DMS153 (cell line): ENCODE results near the gene SPATA3.

Experiments used
- DNase-seq: peaks from one replicate; lab custom pipeline; 2025; lab: John Stamatoyannopoulos, UW

SPATA3 gene

DNA sequence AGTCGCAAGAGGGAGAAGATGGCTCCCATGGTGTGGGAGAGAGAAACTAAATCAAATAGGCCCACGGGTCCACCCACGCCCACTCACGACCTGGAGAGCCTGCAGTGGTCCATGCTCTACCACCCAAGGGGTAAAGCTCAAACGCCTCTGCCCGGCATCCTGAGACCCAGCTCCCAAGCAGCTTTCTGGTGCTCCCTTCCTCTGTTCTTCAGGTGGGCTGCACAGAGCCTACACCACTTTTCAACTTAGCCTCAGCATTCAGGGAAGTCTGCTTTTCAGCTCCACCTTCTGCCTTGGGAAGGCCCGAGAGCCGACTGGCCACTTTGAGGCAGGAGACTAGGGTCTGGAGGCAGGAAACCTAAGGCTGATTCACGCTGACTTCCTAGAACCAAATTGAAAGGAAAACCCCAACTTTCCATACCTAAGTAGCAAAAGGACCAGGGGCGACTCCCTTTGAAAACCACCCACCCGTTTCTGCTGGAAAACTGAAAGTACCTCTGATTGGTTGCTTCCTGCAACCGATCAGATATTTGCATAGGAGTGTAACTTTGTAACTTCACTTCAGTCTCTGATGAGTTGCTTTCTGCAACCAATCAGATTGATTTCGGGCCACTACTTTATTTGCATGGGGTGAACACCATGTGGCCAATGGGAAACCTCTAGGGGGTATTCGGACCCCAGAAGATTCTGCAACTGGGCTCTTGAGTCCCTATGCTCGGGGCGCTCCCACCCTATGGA lies 26.8 kb upstream of the SPATA3 start:
- no peak for DNase-seq

DNA sequence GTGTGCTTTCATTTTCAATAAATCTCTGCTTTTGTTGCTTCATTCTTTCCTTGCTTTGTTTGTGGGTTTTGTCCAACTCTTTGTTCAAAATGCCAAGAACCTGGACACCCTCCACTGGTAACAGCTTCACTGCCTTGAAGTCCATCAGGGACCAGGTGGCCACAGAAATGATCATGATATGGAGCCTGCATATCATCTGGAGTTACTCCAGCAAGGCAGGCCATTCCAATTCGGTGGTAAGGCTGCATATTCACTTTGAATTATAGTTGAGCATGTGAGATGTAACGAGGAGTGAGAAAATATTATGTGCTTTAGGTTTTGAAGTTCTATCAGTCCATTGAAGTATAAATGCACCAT lies 26.3 kb upstream of the SPATA3 start:
- no peak for DNase-seq

DNA sequence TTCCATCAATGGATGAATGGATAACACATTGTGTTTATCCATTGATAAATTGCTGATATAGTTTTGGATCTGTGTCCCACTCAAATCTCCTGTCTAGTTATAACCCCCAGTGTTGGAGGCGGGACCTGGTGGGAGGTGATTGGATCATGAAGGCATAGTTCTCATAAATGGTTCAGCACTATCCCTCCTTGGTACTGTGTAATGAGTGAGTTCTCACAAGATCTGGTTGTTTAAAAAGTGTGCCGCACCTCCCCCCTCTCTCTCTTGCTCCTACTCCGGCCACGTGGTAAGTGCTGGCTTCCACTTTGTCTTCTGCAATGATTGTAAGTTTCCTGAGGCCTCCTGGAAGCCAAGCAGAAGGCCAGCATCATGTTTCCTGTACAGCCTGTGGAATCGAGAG lies 23.9 kb upstream of the SPATA3 start:
- no peak for DNase-seq

DNA sequence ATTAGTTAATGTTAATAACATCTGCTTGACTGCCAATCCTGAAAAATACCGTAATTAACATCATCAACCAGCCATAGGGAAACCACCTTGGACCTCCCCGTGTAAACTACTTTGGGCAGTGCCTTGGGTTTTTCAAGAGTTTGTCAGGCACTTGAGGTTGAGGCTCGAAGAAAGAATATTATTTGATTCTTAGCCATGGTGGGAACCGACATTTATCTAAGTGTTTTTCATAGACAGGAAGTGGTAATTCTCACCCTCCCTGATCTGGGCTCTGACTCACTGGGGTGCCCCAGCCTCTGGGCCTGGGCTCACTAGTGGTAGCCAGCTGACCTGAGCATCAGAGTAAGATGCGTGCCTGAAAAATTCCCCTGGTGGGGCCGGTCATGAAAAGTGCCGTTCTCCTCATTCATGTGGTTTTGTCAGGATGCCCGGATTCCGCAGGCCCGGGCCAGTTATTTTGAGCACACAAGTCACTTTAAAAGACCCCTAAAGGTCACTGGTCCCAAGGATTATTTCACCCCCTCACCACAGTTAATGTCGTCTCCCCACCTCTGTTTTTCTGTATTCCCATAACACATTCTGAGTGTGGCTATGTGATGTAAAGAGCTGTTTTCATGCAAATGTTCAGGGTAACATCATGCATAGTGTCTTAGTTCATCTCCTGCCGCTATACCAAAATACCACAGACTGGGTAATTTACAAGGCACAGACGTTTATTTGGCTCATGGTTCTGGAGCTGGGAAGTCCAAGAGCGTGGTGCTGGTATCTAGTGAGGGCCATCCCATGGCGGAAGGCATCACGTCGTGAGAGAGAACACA lies 21.6 kb upstream of the SPATA3 start:
- no peak for DNase-seq

DNA sequence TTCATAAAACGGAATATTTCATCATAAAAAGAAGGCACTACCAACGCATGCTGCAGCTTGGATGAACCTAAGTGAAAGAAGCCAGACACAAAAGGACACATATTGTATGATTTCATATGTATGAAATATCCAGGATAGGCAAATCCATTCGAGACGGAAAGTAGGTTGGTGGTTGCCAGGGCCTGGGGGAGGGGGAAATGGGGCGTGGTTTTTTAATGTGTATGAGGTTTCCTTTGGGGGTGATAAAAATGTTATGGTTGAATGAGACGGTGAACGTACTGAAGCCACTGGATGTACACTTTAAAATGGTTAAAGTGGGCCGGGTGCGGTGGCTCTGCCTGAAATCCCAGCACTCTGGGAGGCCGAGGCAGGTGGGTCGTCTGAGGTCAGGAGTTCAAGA lies 20.0 kb upstream of the SPATA3 start:
- DNase-seq, result no peak

DNA sequence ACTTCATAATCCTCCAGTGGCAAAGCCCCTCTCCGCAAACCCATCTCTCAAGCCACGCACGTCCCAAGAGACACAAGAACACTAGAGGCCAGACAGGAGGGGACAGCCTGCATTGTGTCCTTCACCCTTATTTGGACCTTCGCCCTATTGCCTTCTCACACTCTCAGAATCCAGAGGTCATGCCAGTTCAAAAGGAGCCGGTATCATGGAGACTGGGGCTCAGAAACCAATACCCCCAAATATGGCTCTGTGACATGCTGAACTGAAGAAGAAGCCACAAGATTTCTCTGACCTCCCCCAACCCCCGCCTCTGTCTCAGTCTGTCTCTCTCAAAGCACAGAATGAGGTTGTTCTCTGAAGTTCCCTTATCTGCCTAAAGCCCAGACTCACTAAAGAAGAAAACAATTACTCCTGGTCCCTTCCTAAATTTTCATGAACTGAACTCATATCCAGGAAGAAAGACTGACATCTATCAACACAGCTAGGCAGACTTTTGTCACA lies 19.2 kb upstream of the SPATA3 start:
- DNase-seq, result no peak

DNA sequence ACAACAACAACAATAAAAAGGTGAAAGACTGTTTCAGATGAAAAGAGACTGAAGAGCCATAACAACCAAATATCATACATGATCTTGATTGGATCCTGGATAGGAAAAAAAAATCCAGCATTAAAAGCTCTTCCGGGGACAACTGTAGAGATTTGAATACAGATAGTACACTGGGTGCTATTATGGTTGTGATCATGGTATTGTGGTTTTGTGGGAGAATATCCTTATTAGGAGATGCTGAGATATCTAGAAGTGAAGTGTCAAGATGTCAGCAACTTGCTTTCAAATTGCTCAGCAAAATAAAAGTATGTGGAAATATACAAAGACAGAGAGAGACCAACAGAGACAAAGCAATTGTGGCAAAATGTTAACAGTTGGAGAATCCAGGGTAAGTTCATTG lies 15.5 kb upstream of the SPATA3 start:
- DNase-seq, result no peak

DNA sequence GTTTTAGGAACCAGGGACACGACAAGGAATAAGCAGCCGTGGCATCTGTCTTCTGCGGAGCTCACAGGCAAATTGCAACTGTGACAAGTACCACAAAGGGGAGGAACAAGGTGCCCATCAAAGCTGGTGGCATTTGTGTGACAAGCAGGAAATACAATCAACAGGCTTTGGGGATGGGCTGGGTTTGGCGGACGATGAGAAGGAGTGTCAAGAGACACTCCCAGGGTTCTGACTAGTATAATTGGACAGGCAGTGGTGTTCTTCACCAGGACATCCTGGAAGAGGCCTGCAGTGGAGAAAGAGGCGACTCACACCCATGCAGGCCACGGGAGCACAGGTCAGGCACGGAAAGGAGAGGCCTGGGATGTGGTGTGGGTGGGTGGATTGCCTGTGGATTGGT lies 14.2 kb upstream of the SPATA3 start:
- no peak for DNase-seq

DNA sequence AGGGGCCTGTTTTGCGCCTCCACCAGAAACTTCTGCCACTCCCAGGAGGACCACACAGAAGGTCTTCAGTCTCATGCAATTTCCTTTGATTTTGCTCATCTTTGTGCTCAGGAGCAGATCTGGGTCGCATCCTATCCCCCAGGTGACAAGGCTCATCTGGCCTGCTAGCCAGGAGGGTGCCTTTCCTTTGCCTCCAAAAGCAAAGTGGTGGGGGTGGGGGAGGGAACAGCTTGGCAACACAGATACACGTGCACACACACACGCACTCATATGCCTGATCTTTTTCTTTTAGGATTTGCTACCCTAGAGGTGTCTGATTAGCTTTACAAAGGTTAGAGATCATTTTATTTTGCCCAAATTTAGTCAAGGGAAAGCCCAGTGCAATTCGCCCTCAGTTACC lies 13.8 kb upstream of the SPATA3 start:
- DNase-seq, result no peak

DNA sequence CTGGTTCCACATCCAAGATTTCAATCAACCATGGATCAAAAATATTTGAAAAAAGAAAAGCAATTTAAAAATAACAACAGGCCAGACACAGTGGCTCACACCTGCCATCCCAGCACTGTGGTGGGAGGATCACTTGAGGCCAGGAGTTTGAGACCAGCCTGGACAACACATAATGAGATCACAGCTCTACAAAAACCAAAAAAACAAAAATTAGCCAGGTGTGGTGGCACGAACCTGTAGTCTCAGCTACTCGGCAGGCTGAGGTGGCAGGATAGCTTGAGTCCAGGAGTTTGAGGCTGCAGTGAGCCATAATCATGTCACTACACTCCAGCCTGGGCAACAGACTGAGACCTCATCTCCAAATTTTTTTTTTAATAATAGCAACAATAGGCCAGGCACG lies 13.4 kb upstream of the SPATA3 start:
- no peak for DNase-seq

DNA sequence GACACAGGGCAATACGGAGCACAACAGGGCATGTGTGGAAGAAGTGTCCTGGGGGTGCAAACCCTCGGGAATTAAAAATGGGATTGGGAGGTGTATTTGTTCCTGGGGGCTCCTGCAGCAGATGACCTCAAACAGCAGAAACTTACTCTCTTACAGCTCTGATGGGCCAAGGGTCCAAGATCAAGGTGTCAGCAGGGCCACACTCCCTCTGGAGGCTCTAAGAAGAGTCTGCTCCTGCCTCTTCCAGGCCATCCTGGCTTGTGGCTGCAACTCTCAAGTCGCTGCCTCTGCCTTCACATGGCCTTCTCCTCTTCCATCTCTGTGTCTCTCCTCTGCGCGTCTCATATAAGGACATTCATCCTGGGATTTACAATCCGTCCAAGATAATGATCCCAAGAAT lies 12.4 kb upstream of the SPATA3 start:
- DNase-seq, result no peak

DNA sequence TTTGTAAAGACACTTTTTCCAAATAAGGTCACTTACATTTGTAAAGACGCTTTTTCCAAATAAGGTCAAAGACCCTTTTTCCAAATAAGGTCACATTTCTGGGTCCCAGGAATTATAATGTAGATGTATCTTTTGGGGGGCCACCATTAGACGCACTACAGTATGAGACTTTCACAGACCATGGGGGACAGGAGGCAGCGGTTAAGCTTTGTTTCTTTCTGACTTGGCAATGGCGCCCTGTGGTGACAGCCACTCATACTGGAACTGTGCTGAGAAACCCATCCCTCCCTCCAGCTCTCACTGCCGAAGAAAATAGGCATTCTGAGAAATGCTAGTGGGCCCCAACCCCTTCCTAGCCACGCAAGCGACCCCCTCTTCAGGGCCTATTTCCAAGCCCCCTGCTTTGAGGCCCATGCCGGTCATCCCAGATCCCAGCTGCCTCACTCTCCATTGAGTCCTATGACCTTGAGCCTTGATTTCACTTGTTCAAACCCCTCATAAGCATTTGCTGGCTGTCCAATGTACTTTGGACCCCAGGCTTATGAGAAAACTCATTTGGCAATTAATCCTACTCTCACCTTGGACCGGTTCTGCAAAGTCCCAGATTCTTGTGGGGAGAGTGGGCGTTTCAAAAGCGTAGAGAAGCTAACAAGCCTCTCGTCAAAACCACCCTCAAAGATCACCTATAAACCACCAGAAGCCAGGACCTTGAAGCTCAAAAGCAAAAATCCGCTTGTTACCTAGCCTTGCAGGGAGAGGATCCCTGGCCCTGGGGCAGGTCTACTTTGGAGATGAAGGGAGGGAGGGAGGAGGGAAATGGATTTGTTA lies 11.3 kb upstream of the SPATA3 start:
- no peak for DNase-seq

DNA sequence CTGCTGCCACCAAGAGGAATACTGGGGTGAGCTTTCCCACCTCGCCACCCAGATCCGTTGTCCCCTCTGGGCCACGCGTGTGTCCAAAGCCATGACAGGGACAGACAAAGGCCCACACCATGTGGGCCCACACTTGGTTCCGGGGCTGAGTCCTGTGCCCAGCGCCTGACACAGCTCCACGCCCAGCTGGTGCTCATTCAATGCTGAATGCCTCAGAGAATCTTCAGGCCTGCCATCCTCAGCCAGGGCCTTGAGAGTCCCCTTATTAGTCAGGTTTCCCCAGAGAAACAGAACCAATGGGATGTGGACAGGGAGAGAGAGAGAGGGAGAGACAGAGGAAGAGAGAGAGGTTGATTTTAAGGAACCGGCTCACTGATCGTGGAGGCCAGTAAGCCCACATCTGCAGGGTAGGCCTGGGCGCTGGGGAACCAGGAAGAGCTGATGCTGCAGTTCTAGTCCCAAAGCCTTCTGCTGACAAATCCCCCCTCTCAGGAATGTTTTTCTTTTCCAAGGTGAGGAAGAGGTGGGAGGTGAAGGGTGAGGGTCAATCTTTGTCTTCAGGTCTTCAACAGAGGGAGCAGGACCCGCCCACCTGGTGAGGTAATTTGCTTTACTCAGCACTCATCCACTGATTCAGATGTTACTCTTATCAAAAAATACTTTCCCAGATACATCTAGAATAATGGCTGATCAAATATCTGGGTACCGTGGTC lies 10.2 kb upstream of the SPATA3 start:
- DNase-seq, result no peak

DNA sequence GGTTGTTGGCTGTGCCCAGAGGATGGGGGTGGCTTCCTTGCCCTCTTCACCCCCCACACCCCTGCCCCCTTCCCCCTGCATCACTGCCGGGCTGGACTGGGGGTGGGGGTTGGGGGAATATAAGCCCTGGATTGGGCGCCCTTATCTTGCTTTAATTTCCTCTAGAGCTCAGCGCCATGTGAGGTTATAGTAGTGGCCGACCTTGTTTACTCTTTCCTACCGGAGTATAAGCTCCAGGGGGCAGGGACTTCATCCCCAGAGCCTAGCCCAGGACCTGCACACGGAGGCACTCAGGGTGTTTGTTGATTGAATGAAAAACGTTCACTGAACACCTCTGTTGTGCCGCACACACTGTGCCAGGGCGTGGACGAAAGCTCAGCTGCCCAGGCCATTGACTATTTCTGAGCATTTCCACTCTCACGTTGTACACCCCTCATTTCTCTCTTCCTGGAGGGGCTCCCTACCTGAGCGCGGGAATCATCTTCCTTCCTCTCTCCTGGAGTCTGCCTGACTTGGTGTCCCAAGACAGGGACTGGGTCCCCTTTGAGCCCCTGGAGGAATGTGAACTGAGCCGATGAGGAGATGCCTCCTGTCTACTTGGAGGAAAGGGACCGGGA lies 9.3 kb upstream of the SPATA3 start:
- no peak for DNase-seq

DNA sequence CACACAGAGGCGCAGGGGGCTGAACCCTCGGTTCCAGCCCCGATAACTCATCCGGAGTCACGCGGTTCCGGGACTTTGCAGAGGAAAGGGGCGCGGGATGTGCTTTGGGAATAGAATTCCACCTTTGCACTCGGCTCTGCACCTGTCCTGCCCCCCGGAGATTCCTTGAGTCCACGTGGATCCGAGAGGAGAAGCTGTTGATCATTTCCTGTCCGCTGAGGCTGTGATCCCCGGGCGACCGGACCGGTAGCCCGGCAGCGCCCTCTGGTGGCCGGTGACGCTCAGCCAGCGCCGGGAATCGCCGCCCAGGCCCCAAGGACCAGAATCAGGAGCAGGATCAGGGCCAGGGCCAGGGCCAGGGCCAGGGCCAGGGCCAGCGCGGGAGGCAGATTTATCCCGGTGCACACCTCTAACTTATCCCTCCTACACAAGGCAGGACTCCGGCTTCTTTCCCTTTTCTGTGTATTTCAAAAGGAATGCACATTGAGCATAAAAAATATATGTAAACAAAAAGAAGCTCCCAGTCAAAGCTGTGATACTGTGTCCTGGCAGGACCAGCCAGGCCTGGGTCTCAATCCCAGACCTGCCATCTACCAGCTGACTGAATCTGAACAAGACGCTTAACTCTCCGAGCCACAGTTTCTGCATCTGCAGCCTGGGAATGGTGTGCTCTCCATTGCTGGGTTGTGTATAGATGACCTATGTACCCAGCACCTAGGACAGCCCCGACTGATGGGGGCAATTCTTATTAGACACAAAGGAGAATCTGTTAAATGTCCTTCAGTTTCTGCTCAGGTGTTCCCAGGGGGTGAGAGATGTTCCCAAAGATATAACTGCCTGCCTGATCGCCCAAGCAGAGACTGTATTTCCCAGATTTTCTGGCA lies 8.5 kb upstream of the SPATA3 start:
- DNase-seq, result peak; percentile 21

DNA sequence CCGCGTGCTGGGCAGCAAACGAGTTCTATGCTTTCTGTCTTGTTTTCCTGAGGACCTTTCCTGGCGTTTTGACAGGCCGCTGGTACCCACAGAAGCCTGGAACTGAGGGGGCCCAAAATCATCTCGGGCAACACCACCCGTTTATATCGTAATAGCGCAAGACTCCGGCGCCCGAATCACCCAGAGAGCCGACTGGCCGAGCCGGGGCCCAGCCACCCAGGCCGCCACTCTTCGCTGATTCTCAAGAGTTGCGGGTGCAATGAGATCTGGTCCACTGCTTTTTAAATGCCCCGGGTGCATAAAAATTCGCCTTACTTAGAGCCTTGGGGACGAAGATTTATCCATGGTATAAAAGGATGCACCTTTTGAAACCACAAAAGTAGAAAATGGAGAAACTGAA lies 6.2 kb upstream of the SPATA3 start:
- DNase-seq, result no peak

DNA sequence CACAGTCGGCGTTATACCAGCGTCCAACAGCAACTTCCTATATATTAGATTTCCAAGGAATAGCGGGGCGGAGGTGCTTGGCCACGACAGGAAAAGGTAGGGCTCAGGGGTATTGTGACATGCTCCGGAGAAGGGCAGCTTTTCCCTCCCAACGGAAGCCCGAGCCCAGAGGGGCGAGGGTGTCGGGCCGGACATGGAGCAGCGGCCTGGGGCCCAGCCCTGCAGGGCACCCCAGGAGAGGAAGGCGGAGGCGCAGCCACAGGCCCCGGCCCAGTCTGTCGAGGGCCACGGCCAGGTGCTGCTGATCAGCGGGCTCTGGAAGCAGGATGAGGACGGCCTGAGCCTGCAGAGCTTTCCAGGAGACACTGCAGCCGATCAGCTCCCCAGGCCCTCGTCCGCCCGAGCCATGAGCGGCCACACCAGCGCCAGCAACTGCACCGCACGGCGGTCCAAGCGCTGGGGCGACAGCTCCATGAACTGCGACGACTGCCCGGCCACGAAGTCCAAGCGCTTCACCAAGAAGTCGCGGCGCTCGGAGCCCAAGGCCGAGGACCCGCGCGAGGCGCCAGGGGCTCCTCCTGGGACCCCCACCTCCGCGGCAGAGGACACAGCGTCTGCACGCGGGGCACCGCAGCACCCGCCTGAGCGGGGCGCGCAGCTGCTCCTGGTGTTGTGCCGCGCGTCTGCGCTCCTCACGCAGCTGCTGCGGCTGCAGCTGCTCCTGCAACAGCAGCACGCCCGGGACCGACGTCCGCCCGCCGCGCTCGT lies 5.6 kb upstream of the SPATA3 start:
- DNase-seq, result no peak

DNA sequence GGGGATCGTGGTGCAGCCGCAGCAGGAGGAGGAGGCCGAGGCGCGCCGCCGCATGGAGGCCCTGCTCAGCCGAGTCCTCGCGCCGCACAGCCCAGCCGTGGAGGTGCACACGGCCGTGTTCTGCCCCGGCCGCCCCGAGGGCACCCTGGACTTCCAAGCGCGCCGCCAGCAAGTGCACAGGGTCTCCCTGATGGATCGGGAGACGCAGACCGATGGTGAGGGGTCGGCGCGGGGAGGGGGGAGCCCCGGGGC lies 5.1 kb upstream of the SPATA3 start:
- no peak for DNase-seq

DNA sequence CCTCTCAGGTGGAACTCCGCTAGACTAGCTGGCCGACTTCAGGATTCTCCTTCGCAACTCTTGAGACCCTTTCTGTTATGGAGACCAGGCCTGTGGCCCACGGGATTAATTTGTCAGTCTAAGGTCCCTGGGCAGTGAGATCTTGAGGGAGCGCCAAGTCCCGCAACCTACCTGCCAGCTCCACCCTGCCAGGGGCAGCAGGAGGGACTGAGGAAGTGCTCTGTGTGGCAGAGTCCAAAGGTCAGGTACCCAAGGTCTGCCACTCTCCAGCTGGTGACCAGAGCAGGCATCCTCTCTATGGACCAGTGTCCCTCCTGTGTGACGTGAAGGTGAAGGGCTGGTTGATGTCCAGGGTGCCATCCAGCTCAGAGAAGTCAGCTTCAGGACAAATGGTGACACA lies 4.3 kb upstream of the SPATA3 start:
- DNase-seq, result no peak

DNA sequence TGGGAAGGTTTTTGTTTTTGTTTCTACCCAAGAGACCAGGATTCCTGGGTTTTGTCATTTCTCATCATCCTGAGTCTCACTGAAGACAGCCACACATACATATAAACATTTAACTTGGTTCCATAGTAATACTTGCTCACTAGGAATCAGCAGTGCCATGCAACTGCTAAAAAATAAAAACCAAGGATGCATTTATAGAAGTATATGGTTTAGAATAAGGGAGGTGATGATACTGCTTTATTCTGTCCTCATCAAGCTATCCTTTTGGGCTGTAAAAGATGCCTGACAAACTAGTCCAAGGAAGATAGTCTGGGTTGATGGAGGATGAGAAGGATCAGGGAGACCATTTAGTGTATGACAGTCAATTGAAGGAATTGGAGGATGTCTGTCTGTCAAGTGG lies 740 bp downstream of the SPATA3 start:
- DNase-seq, result no peak
